ENCODE measurements around the gene TAL2.

TAL2 gene

GRCh38 chr9:105670775-105671174, 8.5 kb downstream of the TAL2 start:
- no peak for DNase-seq
- in situ Hi-C loops (cut with MboI; ENCODE audit: low pct_unique_long_range_greater_than_20kb, low sequenced_read_pairs), result no loop called here

- DNase-seq, result peak; percentile 96
- in situ Hi-C loops (cut with MboI; ENCODE audit: low pct_unique_long_range_greater_than_20kb, low sequenced_read_pairs), result no loop called here
Measured at GRCh38 chr9:105672711-105673234, 10.5 kb downstream of the TAL2 start.

- DNase-seq, result peak; percentile 35
- in situ Hi-C loops (cut with MboI; ENCODE audit: low pct_unique_long_range_greater_than_20kb, low sequenced_read_pairs), result no loop called here
Measured at GRCh38 chr9:105673850-105674387, 11.7 kb downstream of the TAL2 start.

GRCh38 chr9:105676351-105676923, 14.2 kb downstream of the TAL2 start:
- DNase-seq, result no peak
- in situ Hi-C loops (cut with MboI; ENCODE audit: low pct_unique_long_range_greater_than_20kb, low sequenced_read_pairs), result no loop called here

- DNase-seq, result no peak
- in situ Hi-C loops (cut with MboI; ENCODE audit: low pct_unique_long_range_greater_than_20kb, low sequenced_read_pairs), result no loop called here
Measured at GRCh38 chr9:105678163-105678562, 15.9 kb downstream of the TAL2 start.

GRCh38 chr9:105678781-105679180, 16.5 kb downstream of the TAL2 start:
- DNase-seq, result no peak
- in situ Hi-C loops (cut with MboI; ENCODE audit: low pct_unique_long_range_greater_than_20kb, low sequenced_read_pairs), result no loop called here

- no peak for DNase-seq
Measured at GRCh38 chr9:105679257-105680022, 17.2 kb downstream of the TAL2 start.

GRCh38 chr9:105681313-105681712, 19.1 kb downstream of the TAL2 start:
- in situ Hi-C loops (cut with MboI; ENCODE audit: low pct_unique_long_range_greater_than_20kb, low sequenced_read_pairs), result no loop called here
- DNase-seq, result no peak

More at GRCh38 chr9:105679257-105680022, 17.2 kb downstream of the TAL2 start:
- in situ Hi-C loops (cut with MboI; ENCODE audit: low pct_unique_long_range_greater_than_20kb, low sequenced_read_pairs), result no loop called here

- in situ Hi-C loops (cut with MboI; ENCODE audit: low pct_unique_long_range_greater_than_20kb, low sequenced_read_pairs), result no loop called here
- no peak for DNase-seq
Measured at GRCh38 chr9:105681724-105682123, 19.5 kb downstream of the TAL2 start.

GRCh38 chr9:105683688-105684275, 21.5 kb downstream of the TAL2 start:
- no peak for DNase-seq
- in situ Hi-C loops (cut with MboI; ENCODE audit: low pct_unique_long_range_greater_than_20kb, low sequenced_read_pairs), result no loop called here

- DNase-seq, result no peak
- in situ Hi-C loops (cut with MboI; ENCODE audit: low pct_unique_long_range_greater_than_20kb, low sequenced_read_pairs), result no loop called here
Measured at GRCh38 chr9:105686936-105687335, 24.7 kb downstream of the TAL2 start.

- peak; percentile 12 for DNase-seq
- in situ Hi-C loops (cut with MboI; ENCODE audit: low pct_unique_long_range_greater_than_20kb, low sequenced_read_pairs), result no loop called here
Measured at GRCh38 chr9:105690742-105691141, 28.5 kb downstream of the TAL2 start.

GRCh38 chr9:105693435-105694189, 31.4 kb downstream of the TAL2 start:
- peak; percentile 64 for DNase-seq
- in situ Hi-C loops (cut with MboI; ENCODE audit: low pct_unique_long_range_greater_than_20kb, low sequenced_read_pairs), result no loop called here

GRCh38 chr9:105694190-105694847, 32.1 kb downstream of the TAL2 start, which contains the start of gene TMEM38B:
Gene TMEM38B, plus strand, starts transcription at chr9:105694541. Its CDS starts 120 bp downstream, at chr9:105694661.
- in situ Hi-C loops (cut with MboI; ENCODE audit: low pct_unique_long_range_greater_than_20kb, low sequenced_read_pairs), result no loop called here
- peak; percentile 76 for DNase-seq

GRCh38 chr9:105694848-105695581, 32.8 kb downstream of the TAL2 start:
- in situ Hi-C loops (cut with MboI; ENCODE audit: low pct_unique_long_range_greater_than_20kb, low sequenced_read_pairs), result no loop called here

GRCh38 chr9:105696219-105696793, 34.0 kb downstream of the TAL2 start:
- no peak for DNase-seq
- in situ Hi-C loops (cut with MboI; ENCODE audit: low pct_unique_long_range_greater_than_20kb, low sequenced_read_pairs), result no loop called here

More at GRCh38 chr9:105694848-105695581, 32.8 kb downstream of the TAL2 start:
- peak; percentile 67 for DNase-seq

- in situ Hi-C loops (cut with MboI; ENCODE audit: low pct_unique_long_range_greater_than_20kb, low sequenced_read_pairs), result no loop called here
- no peak for DNase-seq
Measured at GRCh38 chr9:105697871-105698270, 35.6 kb downstream of the TAL2 start.

Measured in KBM-7 (cell line).